Fibroblast of mammary gland (primary cell): Measurements from ENCODE around the gene GPR15LG.
A peak's percentile ranks its signal among the peaks of the same experiment; 100 is the strongest.
"Not testable (repeated sequence)": the region's sequence is repeated elsewhere in the genome, so short reads cannot be mapped to it uniquely, and the experiment has no call there.

ENCODE experiments used
- DNase-seq: peaks from one replicate; pipeline ENCODE4 v3.0.0-alpha.2; 2010; ENCODE audit warnings: low read depth
- H3K4me3 ChIP-seq: 2 replicates; pipeline ENCODE4 v1.5.1; 2011; ENCODE audit warnings: low read depth, mild to moderate bottlenecking, low read length, moderate library complexity; ENCODE audit not compliant: control insufficient read depth
- CTCF ChIP-seq: conservative IDR thresholded peaks from 2 replicates; pipeline ENCODE4 v1.5.1; 2011; ENCODE audit warnings: low read depth, low read length, inconsistent platforms; ENCODE audit not compliant: control insufficient read depth, insufficient read depth

Gene GPR15LG

GRCh38 chr10:84173501-84173929 is at the start of gene GPR15LG:
Gene GPR15LG, plus strand, starts transcription at chr10:84173801. Its CDS starts 51 bp downstream, at chr10:84173852.
- no peak for DNase-seq
- no peak within 1 kb of the TSS for H3K4me3 ChIP-seq
- no peak for TF ChIP-seq CTCF

DNA sequence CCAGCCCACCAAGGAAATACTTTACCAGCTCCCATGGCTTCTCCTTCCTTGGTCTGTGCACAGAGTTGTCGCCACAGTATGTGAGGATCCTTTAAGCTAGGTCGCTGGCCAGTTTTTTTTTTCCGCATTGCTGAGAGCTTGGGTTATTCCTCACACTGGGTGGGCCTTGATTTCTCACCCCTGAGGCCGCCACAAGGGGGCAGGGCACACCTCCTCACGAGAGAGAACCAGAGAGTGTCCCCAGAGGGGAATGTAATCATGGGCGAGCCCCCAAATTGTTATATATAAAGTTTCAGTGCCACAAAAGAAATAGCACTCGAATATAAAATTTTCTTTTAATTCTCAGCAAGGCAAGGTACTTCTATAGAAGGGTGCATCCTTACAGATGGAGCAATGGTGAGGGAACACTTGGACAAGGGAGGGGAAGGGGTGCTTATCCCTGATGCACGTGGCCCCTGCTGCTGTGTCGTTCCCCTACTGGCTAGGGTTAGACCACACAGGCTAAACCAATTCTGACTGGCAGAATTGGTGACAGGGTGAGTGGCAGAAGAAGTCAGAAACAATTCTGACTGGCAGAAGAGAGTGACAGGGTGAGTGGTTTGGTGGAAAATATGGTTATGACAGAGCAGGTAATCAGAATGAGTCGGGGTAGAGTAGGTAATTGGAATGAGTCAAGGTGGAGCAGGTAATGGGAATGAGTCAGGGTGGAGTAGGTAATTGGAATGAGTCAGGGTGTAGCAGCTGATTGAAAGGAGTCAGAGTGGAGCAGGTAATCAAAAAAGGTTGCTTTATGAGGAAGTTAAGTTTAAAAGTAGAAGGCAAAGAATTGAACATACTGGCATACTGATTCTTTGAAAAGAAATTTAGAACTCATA is 47.5 kb upstream of the GPR15LG start:
- H3K4me3 ChIP-seq, DNase-seq: not testable (repeated sequence)

GRCh38 chr10:84126785-84127167 is 46.8 kb upstream of the GPR15LG start:
- TF ChIP-seq CTCF, result no peak
- DNase-seq, result no peak
- H3K4me3 ChIP-seq, result no peak overlapping the region

- no peak for DNase-seq
- H3K4me3 ChIP-seq, result no peak overlapping the region
- no peak for TF ChIP-seq CTCF
These were observed 37.8 kb upstream of the GPR15LG start for GRCh38 chr10:84135836-84136235.

- no peak overlapping the region for H3K4me3 ChIP-seq
- no peak for TF ChIP-seq CTCF
- DNase-seq, result no peak
These were observed 35.8 kb upstream of the GPR15LG start for GRCh38 chr10:84137811-84138210.

- H3K4me3 ChIP-seq, result peak overlapping the region; percentile 54
- no peak for TF ChIP-seq CTCF
- DNase-seq, result peak; percentile 33
These were observed 35.0 kb upstream of the GPR15LG start for GRCh38 chr10:84138478-84139125.
